Right kidney (tissue), 9 donors: ENCODE results near the gene SIRT3.

ENCODE experiments used
- DNase-seq: peaks from one replicate; pipeline ENCODE4 v3.0.0-alpha.2; 2016
- long read RNA-seq, 8 donors: transcript quantifications; one replicate each; lab custom pipeline, GENCODE V29; 2026

SIRT3 gene
- long read RNA-seq, donor 1, transcript SIRT3-201 (7 exons, 2,543 nt), result major isoform, 5 of 5 reads
- long read RNA-seq, donor 1, partial matches to known transcripts, result 0 of 5 reads
- long read RNA-seq, donor 1, other reads (novel, unspliced or antisense), result 0 of 5 reads
- long read RNA-seq, donor 2, partial matches to known transcripts, result 0 of 3 reads
- long read RNA-seq, donor 2, other reads (novel, unspliced or antisense), result 0 of 3 reads
- long read RNA-seq, donor 3, partial matches to known transcripts, result 0 of 6 reads
- long read RNA-seq, donor 3, other reads (novel, unspliced or antisense), result 0 of 6 reads
- long read RNA-seq, donor 4, partial matches to known transcripts, result 0 of 5 reads
- long read RNA-seq, donor 4, other reads (novel, unspliced or antisense), result 0 of 5 reads
- long read RNA-seq, donor 5, transcript SIRT3-214 (7 exons, 1,588 nt), result major isoform, 5 of 11 reads
- long read RNA-seq, donor 5, transcript SIRT3-201 (7 exons, 2,543 nt), result major isoform, 5 of 11 reads
- long read RNA-seq, donor 5, partial matches to known transcripts, result 0 of 11 reads
- long read RNA-seq, donor 5, other reads (novel, unspliced or antisense), result 0 of 11 reads
- long read RNA-seq, donor 6, transcript SIRT3-201 (7 exons, 2,543 nt), result major isoform, 6 of 12 reads
- long read RNA-seq, donor 6, partial matches to known transcripts, result 0 of 12 reads
- long read RNA-seq, donor 6, other reads (novel, unspliced or antisense), result 0 of 12 reads
- long read RNA-seq, donor 7, partial matches to known transcripts, result 0 of 6 reads
- long read RNA-seq, donor 7, other reads (novel, unspliced or antisense), result 0 of 6 reads
- long read RNA-seq, donor 8, partial matches to known transcripts, result 0 of 10 reads
- long read RNA-seq, donor 8, other reads (novel, unspliced or antisense), result 0 of 10 reads

DNA sequence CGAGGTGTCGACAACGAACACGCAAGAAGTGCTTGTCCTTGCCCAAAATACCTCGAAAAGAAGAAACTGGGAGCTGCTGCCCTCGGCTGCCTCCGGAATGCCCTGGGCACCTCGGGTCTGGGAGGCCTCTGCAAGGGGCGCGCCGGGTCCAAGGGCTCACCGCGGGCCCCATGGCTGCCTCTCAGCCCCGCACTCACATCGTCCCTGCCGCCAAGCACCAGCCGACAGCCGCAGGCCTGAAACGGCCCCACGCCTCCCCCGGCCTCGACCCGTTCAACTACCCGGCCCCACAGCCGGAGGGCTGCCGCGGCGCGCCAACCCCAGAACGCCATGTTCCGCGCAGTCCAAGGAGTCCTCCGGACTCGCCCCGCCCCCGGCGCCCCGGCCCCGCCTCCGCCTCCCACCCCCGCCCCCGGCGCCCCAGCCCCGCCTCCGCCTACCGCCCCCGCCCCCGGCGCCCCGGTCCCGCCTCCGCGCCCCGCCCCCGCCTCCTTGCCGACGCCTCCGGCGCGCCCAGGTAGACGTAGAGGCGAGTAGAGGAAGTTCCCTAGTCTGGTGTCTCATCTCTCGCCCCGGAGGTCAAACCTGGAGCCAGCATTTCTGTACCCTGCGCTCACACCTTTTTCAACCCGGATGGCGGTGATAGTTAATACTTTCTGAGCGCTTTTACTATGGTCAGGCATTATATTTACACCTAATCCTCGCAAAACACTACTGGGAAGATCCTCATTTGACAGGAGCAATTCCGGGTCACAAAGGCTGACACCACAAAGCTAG is at the start of gene SIRT3:
TSS of gene SIRT3 (minus strand) at position 346 of the 777 bp plus-strand sequence. CDS start at position 332, 14 bp downstream.
- peak; percentile 94 for DNase-seq

DNA sequence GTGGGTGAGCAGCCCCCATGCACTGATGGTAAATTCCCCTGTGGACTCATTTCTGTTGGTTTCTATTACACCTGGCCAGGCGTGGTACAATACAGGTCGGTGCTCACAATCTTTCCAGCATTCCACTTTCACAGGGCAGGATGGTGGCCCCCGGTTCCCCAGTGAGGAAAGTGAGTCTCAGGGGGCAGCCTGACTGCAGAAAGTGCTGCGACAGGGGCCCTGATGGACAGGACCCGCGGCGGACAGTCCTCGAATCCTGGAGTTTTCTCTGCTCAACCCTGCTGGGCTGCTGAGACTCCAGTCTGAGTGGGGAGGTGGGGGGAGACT is 49.7 kb upstream of the SIRT3 start:
- no peak for DNase-seq

DNA sequence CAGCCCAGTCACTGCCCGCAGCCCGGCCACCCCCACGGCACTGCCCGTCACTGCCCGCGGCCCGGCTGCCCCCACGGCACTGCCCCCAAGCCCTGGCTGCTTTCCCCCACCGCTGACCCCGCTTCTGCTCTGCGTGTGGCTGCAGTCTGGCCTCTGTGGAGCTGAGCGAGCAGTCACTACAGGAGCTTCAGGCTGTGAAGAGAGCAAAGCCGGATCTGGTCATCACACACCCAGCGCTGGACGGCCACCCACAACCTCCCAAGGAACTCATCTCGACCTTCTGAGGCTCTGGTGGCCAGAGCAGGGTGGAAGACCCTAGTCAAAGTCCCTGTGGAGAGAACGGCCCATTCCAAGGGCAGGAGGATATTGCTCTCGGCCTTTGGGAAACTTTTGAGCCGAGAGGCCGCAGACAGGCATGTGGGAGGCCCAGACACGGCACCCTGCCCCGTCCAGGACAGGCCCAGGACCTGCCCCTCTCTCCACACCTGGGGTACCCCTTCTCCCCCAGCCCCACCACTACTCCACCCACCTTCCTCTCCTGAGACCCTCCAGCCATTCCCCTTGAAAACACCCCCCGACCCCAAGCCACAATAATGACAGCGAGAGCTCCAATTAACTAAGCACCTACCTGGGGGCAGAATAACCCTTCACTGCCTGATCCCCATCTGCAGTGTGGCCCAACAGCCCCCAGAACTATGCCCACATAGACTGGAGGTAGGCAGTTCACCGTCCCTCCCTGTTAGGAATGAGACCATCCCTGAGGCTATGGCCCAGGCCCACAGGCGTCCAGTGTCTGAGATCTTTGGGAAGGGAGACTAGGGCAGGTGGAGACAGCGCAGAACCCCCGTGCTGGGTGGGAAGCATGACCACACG is 49.1 kb upstream of the SIRT3 start:
- peak; percentile 9 for DNase-seq

DNA sequence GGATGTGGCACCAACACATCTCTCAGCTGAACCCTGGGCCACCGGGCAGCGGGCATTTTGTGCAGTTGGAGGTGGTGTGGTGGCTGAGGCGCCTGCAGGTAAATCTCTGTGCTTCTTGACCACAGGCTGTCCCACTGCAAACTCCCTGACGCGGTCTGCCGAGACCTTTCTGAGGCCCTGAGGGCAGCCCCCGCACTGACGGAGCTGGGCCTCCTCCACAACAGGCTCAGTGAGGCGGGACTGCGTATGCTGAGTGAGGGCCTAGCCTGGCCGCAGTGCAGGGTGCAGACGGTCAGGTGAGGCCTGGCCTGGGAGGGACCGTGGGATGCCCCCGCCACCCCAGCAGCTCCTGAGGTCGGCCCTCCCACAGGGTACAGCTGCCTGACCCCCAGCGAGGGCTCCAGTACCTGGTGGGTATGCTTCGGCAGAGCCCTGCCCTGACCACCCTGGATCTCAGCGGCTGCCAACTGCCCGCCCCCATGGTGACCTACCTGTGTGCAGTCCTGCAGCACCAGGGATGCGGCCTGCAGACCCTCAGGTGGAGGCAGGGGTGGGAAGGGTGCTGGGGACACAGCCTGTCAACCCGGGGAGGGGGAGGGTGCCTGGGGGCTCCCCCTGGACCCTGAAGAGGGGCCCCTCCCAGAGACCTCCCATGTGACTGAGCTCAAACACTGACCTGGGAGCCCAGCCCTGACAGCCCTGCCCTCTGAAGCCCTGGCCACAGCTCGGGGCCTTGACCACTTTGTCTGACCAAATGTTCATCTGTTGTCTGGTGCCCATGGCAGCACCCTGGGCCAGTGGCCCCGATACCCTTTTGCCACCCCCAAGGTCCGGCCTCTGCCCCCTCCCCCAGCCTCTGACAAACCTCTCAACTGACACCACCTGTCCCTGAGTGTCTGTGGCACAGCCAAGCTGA is 48.2 kb upstream of the SIRT3 start:
- DNase-seq, result peak; percentile 42

DNA sequence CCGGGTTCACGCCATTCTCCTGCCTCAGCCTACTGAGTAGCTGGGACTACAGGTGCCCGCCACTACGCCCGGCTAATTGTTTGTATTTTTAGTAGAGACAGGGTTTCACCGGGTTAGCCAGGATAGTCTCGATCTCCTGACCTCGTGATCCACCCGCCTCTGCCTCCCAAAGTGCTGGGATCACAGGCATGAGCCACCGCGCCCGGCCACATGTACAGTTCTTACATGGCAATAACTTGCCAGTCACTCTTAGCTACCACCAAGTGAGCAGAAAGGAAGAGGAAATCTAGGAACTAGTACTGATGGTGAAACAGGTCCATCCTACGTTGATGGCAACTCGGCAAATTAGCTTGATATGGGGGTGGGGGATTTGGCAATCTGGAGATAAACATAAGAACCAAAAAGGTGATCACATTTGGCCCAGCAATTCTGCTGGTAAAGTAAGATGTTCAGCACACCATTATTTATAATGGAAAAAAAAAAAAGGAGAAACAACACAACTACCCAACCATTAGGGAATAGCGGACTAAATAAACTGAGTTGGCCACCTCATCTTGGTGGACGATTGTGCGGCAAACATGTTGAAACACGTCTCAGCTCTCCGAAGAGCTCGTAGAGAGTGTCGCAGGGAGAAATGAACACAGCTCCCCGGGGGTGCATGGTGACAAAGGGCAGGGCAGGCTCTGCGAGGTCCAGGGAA is 47.4 kb upstream of the SIRT3 start:
- DNase-seq, result peak; percentile 2

DNA sequence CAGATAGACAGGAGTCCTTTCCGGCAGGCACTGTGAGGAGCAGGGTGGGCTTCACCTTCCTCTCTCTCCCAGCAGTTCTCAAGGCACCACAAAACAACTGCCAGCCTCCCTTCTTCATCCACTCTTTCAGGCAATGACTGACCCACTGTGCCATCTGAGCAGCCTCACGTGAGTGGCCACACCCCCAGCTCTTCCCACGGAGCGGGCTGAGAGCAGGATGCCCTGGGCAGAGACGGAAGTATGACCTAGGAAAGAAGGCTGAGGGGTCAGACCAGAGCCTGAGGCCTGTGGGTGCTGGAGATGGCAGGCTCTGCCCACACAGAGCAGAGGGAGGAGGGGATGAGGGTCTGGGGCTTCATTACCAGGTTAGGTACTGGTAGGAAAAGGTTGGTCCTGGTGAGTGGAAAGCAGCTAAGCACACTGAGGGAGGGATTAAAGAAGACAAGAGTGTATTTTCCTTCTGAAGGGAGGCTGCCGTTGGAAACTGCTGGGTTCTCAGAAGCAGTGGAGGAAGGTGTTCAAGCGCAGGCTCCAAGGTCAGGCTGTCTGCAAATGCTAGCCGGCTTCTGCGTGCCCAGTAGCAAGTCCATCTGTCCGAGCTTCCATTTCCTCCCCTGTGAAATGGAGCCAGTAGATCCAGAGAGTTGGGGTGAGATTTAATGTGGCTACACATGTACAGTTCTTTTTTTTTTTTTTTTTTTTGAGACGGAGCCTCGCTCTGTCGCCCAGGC is 46.7 kb upstream of the SIRT3 start:
- peak; percentile 12 for DNase-seq

DNA sequence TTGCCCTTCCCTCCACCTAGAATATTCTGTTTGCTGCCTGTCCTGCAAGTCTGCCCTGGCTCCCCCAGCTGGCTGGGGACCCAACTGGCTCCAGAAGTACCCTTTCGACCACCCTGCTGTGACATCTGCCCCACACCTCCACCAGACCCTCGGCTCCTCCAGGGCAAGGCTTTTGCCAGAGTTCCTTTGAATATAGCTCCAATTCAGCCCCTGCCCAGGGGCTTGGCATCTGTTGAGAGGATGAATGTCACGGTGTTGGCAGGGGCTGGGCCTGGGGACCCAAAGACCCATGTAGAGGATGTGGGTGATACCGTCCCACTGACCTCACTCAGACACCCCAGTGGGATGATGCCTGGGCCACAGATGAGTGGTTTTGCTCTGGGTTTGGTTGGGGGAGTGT is 46.0 kb upstream of the SIRT3 start:
- DNase-seq, result peak; percentile 1

DNA sequence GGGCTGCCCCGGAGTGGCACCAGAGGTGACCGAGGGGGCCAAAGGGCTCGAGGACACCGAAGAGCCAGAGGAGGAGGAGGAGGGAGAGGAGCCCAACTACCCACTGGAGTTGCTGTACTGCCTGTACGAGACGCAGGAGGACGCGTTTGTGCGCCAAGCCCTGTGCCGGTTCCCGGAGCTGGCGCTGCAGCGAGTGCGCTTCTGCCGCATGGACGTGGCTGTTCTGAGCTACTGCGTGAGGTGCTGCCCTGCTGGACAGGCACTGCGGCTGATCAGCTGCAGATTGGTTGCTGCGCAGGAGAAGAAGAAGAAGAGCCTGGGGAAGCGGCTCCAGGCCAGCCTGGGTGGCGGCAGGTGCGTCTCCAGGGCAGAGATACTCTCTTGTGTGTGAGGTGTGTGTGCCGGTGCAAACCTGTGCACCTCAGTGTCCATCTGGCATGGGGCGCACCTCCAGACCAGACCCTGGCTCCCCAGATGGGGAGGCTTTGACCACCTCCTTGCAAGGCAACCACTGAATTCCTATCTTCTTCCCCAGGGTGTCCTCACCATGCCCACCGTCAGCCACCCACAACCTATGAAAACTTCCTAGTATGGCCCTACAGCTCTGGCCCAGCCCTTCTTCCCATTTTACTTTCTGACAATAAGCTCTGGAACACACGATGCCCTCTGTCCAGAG is 45.5 kb upstream of the SIRT3 start:
- no peak for DNase-seq

DNA sequence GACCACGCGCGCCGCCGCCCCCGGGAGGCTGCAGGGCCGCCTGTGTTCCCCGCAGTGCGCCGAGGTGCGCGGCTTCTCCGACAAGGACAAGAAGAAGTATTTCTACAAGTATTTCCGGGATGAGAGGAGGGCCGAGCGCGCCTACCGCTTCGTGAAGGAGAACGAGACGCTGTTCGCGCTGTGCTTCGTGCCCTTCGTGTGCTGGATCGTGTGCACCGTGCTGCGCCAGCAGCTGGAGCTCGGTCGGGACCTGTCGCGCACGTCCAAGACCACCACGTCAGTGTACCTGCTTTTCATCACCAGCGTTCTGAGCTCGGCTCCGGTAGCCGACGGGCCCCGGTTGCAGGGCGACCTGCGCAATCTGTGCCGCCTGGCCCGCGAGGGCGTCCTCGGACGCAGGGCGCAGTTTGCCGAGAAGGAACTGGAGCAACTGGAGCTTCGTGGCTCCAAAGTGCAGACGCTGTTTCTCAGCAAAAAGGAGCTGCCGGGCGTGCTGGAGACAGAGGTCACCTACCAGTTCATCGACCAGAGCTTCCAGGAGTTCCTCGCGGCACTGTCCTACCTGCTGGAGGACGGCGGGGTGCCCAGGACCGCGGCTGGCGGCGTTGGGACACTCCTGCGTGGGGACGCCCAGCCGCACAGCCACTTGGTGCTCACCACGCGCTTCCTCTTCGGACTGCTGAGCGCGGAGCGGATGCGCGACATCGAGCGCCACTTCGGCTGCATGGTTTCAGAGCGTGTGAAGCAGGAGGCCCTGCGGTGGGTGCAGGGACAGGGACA is 44.8 kb upstream of the SIRT3 start:
- DNase-seq, result peak; percentile 62

DNA sequence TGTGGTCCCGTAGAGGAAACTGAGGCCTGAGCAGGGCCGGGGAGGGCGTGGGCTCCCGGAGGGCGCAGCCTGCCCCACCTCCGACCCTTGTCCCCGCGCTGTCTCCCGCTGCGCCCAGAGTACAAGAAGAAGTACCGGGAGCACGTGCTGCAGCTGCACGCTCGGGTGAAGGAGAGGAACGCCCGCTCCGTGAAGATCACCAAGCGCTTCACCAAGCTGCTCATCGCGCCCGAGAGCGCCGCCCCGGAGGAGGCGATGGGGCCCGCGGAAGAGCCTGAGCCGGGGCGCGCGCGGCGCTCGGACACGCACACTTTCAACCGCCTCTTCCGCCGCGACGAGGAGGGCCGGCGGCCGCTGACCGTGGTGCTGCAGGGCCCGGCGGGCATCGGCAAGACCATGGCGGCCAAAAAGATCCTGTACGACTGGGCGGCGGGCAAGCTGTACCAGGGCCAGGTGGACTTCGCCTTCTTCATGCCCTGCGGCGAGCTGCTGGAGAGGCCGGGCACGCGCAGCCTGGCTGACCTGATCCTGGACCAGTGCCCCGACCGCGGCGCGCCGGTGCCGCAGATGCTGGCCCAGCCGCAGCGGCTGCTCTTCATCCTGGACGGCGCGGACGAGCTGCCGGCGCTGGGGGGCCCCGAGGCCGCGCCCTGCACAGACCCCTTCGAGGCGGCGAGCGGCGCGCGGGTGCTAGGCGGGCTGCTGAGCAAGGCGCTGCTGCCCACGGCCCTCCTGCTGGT is 44.0 kb upstream of the SIRT3 start:
- DNase-seq, result peak; percentile 77

DNA sequence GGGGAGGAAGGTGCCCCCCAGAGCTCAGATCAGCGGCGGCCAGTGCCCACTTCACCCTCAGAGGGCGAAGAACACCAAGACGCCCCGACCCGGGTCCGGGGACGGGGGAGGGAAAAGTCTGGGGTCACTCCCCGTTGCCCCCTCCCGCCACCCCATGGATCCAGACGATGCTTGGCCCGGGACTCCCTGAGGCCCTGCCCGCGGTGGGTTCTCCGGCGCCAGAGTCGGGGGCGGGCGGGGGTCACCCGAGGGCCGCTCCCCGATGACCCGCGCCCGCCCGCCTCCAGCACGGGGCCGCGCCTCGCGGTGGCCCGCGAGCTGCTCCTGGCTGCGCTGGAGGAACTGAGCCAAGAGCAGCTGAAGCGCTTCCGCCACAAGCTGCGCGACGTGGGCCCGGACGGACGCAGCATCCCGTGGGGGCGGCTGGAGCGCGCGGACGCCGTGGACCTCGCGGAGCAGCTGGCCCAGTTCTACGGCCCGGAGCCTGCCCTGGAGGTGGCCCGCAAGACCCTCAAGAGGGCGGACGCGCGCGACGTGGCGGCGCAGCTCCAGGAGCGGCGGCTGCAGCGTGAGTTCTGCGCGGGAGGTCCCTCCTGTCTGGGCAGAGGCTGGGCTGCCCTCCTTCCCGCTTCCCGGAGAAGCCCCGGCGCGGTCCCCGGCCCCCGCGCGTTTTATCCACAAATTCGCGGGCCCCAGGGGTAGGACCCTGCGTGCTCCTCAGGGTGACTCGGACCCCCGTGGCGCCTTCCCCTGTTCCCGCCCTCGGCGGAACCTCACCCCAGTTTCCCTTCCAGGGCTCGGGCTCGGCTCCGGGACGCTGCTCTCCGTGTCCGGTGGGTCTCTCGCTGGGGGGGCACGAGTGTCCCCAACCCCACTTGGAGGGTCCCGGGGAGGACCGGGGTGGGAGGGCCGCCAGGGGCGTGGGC is 43.2 kb upstream of the SIRT3 start:
- peak; percentile 47 for DNase-seq

DNA sequence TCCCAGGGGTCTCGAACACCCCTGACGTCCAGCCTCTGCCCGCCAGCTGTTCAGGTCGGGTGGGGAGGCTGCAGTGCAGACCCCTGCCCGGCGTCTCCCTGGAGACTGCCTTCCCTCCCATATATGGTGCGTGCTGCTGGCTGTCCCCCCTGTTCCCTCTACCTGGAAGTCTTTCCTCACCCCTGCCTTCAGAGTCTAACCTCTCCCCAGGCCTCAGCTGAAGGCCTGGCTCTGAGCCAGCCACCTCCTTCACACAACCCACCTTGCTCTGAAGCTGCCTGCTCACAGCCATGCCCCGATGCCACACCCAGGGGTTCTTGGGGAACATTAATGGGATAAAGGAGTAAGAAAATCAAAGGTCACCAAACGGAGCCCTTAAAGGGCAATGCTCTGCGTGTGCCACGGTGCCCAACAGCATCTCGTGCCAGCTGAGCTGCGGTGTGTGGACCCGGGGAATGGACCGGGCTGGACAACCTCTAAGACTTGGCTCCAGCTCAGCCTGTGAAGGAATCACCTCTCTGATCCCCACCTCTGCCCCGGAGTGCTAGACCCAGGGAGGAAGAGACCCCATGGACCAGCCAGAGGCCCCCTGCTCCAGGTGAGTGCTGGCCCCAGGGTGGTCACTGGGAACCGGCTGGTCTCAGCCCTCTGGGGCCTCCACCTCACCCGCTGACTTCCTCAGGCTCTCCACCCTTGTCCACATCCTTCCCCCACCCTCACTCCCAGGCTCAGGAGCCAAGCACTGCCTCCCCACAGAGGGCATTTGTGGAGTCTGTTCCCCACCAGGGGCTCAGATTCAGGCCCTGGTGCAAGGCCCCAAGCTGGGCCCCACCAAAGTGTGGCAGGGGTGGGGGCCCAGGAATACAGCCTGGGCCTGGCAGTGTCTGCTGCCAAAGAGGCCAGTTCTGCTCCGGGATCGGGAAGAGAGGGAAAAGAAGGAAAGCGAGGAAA is 42.1 kb upstream of the SIRT3 start, which contains the start of gene NLRP6:
TSS of gene NLRP6 (plus strand) at position 407 of the 951 bp plus-strand sequence. CDS start at position 570, 163 bp downstream.
- peak; percentile 7 for DNase-seq

DNA sequence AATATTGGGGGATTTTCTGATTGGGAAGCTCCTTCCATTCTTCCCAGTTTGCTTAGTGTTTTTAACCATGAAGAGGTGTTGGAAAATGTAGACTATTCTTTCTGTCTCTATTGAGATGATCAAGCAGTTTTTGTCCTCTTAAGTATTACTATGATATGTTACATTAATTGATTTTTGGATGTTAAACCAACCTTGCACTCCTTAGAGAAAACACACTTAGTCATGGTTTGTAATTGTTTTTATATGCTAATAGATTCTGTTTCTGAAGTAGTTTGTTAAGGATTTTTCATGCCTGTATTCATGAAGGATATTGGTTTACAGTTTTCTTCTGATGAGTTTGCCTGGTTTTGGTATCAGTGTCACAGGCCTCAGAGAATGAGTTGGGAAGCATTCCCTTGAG is 40.1 kb upstream of the SIRT3 start:
- DNase-seq, result no peak

DNA sequence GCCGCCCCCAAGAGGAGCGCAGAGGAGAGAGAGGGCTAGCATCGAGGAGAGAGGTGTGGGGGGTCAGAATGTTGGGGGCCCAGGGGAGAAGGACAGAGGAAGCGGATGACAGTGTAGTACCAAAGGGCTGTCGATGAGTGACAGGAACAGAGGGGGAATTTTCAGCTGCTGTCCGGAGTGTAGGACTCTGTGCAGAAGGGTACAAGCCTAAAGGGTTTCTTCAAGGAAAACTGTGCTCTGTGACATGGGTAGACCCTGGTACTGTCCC is 36.7 kb upstream of the SIRT3 start:
- no peak for DNase-seq
